Adrenal gland (tissue), 12 donors: ENCODE data around the gene GRIA2. TPM values are rescaled to one million over a fixed set of nuclear protein-coding genes. Genes with fewer than 3 reads are reported as not detected.

Experiments used
- DNase-seq, 7 donors: peaks; one replicate each; pipeline ENCODE4 v3.0.0-alpha.2; 2019 to 2020
- H3K27ac ChIP-seq, 5 donors: fragments of 200-600 bp; sonication (generic) in 4 of 5; 1 replicate in 3 of 5; 2 replicates in 2 of 5; pipeline versions ENCODE4 v1.5.1 to v1.8.0; 2016 to 2020; ENCODE audit warnings: mild to moderate bottlenecking in 1 of 5
- H3K27me3 ChIP-seq: fragments of 200-600 bp; 2 replicates; pipeline ENCODE4 v1.8.0; 2021
- H3K36me3 ChIP-seq, 2 donors: fragments of 200-600 bp; replicated peaks in 1 of 2; 1 replicate in 1 of 2; 2 replicates in 1 of 2; pipeline versions ENCODE4 v1.5.1 to v1.8.0; 2018 to 2022
- H3K4me1 ChIP-seq, 2 donors: fragments of 200-600 bp; replicated peaks in 1 of 2; 1 replicate in 1 of 2; 2 replicates in 1 of 2; pipeline versions ENCODE4 v1.5.1 to v1.8.0; 2018 to 2021
- H3K4me3 ChIP-seq, 4 donors: fragments of 200-600 bp; sonication (generic) in 3 of 4; one replicate each; pipeline ENCODE4 v1.5.1; 2016 to 2018
- H3K9me3 ChIP-seq, 3 donors: fragments of 200-600 bp; sonication (generic) in 1 of 3; replicated peaks in 1 of 3; 1 replicate in 2 of 3; 2 replicates in 1 of 3; pipeline versions ENCODE4 v1.5.1 to v1.8.0; 2016 to 2021
- POLR2A ChIP-seq, 2 donors: fragments of 450-650 bp; IDR thresholded peaks; one replicate each; pipeline ENCODE4 v1.6.1; 2017; ENCODE audit warnings: antibody characterized with exemption in 2 of 2, mild to moderate bottlenecking in 2 of 2, moderate library complexity in 1 of 2
- WGBS, 4 donors: extraction: QIAGEN DNeasy Blood & Tissue Kit in 2 of 4; methylation state at CpG; one replicate each; pipeline versions ENCODE4 v1.1.5 to v1.1.7; 2013 to 2017; 5-methylcytosine and 5-hydroxymethylcytosine counted together
- intact Hi-C, 2 donors: fragments of 100-400 bp; cut with DNase I; formaldehyde crosslinking; loops; one replicate each; pipeline versions ENCODE4 v1.14.1 to v1.15.0; 2022 to 2023
- polyA plus RNA-seq, 3 donors: library from polyadenylated mRNA; stranded (reverse); fragments of 200-250 nt in 2 of 3; fragments of 350-450 nt in 1 of 3; fragmentation: Illumina TruSeq in 1 of 3; extraction: RNeasy Lipid Tissue Mini Kit (QIAGEN cat#74804) in 1 of 3; gene quantifications; one replicate each; pipeline ENCODE4 v1.2.3, GENCODE V29; 2013 to 2014
- total RNA-seq, 9 donors: library from RNA; depleted of rRNA in 4 of 9; stranded (reverse); fragments of >200 nt in 4 of 9; fragments of 120-200 nt in 1 of 9; fragmentation: NEBNext Ultra II Directional in 1 of 9; extraction: Animal tissue kit (Norgen Biotek cat#: 25700) in 1 of 9; gene quantifications; one replicate each; pipeline versions ENCODE4 v1.1.0 to v1.2.4, GENCODE V29; 2013 to 2023
- TF ChIP-seq, protein P1 (sequence below), 6 experiments: fragments of 450-650 bp in 4 of 6; fragments of 200-600 bp in 2 of 6; sonication (generic) in 1 of 6; IDR thresholded peaks; 1 replicate in 5 of 6; 2 replicates in 1 of 6; pipeline versions ENCODE4 v1.5.1 to v1.8.0; 2016 to 2021; ENCODE audit warnings: antibody characterized with exemption in 6 of 6, mild to moderate bottlenecking in 2 of 6, moderate library complexity in 1 of 6
- donor health status: healthy with polysubstance abuse.
- donor health status: Bipolar disorder and iron deficiency.
- donor health status: DM: yes; HTN: yes; CAD: no.
- donor health status: DM: no; HTN: no; CAD: no.
- donor health status: DM: no; HTN: no; CAD: no.
- donor health status: DM: yes; HTN: yes; CAD: no.

GRIA2 gene
- total and polyA plus RNA-seq, 12 donors, result 0.18 to 15.3 (median 3.6) TPM; not detected in 2

DNA sequence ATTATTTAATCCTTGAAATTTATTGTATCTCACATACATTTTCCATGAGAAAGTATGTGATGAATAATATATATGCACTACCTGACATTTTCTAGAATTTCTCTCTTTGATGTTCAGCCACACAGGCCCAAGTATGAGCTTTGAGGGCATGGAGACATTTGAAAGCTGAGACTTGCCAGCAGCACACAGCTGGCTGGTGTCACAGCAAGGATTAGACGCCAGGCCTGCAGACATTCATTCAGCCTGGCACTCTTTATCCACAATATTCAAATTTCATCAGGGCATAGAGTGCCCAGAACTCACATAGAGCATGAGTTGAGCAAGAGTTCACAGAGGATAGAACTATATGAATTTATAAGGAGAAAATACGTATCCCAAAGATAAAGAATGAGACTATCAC is 74.0 kb downstream of the GRIA2 start:
- H3K27ac ChIP-seq, result no peak overlapping the region
- H3K36me3 ChIP-seq, result no peaks in the 10 kb centered on the region
- H3K27me3 ChIP-seq, result no peaks in the 10 kb centered on the region
- DNase-seq, result no peak
- H3K9me3 ChIP-seq, result no peaks in the 10 kb centered on the region
- no peaks in the 10 kb centered on the region for H3K4me1 ChIP-seq
- TF ChIP-seq POLR2A (IDR thresholded peaks at IDR 0.05), result no peak
- TF ChIP-seq, protein P1, sequence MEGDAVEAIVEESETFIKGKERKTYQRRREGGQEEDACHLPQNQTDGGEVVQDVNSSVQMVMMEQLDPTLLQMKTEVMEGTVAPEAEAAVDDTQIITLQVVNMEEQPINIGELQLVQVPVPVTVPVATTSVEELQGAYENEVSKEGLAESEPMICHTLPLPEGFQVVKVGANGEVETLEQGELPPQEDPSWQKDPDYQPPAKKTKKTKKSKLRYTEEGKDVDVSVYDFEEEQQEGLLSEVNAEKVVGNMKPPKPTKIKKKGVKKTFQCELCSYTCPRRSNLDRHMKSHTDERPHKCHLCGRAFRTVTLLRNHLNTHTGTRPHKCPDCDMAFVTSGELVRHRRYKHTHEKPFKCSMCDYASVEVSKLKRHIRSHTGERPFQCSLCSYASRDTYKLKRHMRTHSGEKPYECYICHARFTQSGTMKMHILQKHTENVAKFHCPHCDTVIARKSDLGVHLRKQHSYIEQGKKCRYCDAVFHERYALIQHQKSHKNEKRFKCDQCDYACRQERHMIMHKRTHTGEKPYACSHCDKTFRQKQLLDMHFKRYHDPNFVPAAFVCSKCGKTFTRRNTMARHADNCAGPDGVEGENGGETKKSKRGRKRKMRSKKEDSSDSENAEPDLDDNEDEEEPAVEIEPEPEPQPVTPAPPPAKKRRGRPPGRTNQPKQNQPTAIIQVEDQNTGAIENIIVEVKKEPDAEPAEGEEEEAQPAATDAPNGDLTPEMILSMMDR (IDR thresholded peaks at IDR 0.05), result no peak
- intact Hi-C loops, result no loop called here
- WGBS, 4 donors, result 63 to 71% (median 64%) methylated on average over 2 of the region's 2 CpGs
- no peak overlapping the region for H3K4me3 ChIP-seq

DNA sequence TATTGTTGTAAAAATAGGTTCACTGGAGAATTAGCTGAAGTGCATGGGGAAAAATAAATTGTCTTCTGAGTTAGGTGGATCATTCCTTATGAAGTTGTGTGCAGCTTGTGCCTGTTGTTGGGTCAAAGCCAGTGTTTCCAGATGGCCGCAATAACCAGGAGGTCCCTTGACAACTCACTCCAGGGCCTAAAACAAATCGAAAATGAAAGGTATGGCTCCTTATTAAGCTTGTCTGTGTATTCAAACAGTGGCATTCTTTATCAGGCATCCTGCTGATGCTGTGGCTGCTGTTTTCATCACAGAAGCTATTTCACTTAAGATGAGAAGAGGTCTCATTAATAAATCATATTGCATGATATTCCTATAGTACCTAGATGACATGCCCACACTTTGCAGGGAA is 80.2 kb downstream of the GRIA2 start:
- H3K27ac ChIP-seq, result no peak overlapping the region
- H3K4me1 ChIP-seq, result no peaks in the 10 kb centered on the region
- 33 to 51% (median 44%) methylated on average over 2 of the region's 2 CpGs for WGBS, 4 donors

DNA sequence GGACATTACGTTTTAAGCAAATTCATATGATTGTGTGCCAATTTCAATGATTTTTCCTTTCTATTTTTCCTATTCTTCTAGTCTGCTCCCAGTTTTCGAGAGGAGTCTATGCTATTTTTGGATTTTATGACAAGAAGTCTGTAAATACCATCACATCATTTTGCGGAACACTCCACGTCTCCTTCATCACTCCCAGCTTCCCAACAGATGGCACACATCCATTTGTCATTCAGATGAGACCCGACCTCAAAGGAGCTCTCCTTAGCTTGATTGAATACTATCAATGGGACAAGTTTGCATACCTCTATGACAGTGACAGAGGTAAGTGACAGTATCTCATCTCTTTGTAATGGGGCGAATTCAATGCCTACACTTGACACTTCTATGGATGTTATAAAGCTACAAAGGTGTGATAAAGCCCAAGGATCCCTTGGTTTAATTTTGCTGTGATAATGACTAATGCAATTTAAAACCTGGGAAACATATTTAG is 83.0 kb downstream of the GRIA2 start:
- TF ChIP-seq, protein P1 (IDR thresholded peaks at IDR 0.05), result no peak
- TF ChIP-seq POLR2A (IDR thresholded peaks at IDR 0.05), result no peak
- no peaks in the 10 kb centered on the region for H3K27me3 ChIP-seq
- H3K27ac ChIP-seq, result no peak overlapping the region
- H3K9me3 ChIP-seq, result no peaks in the 10 kb centered on the region
- intact Hi-C loops, result no loop called here
- H3K36me3 ChIP-seq, result no peaks in the 10 kb centered on the region
- 57 to 63% (median 60%) methylated on average over 6 of the region's 6 CpGs for WGBS, 4 donors
- H3K4me3 ChIP-seq, result no peak overlapping the region
- no peak for DNase-seq
- no peaks in the 10 kb centered on the region for H3K4me1 ChIP-seq

More for the DNA sequence above, 80.2 kb downstream of the GRIA2 start:
- DNase-seq, result peak in 1 of 7 donors; percentile 52
- no peak for TF ChIP-seq POLR2A (IDR thresholded peaks at IDR 0.05)
- TF ChIP-seq, protein P1 (IDR thresholded peaks at IDR 0.05), result no peak
- Histone ChIP-seq H3K9me3 (no peaks in the 10 kb centered on the region), H3K4me3 (no peak overlapping the region), H3K36me3 (no peaks in the 10 kb centered on the region), H3K27me3 (no peaks in the 10 kb centered on the region)
- intact Hi-C loops, result no loop called here

DNA sequence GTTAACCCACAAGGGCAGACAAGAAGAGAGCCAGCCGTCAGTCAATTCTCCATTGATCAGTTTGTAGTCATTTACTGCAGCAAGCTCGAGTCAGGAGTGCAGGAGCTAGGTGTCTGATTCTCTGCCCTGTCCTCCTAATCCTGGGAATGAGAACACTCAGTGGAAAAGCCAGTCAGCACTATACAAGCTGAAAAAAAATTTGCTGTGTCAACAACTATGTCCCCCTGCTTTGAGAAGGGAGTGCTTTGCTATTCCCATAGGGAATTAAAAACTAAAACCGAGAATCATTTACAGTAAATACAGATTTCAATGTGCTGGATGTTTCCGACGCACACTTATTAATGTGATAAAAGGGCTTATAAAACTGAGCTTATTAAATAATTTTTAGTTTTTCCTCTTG is 84.2 kb downstream of the GRIA2 start:
- Histone ChIP-seq H3K4me3 (no peak overlapping the region), H3K27ac (no peak overlapping the region), H3K36me3 (no peaks in the 10 kb centered on the region), H3K27me3 (no peaks in the 10 kb centered on the region), H3K4me1 (no peaks in the 10 kb centered on the region), H3K9me3 (no peaks in the 10 kb centered on the region)
- WGBS, 4 donors, result 73 to 81% (median 76%) methylated on average over 5 of the region's 5 CpGs
- no peak for DNase-seq
- intact Hi-C loops, result no loop called here
- TF ChIP-seq, protein P1 (IDR thresholded peaks at IDR 0.05), result no peak
- no peak for TF ChIP-seq POLR2A (IDR thresholded peaks at IDR 0.05)
